Stimulated activated CD4-positive, alpha-beta T cell treated with anti-CD3 and anti-CD28 coated beads, Interleukin-4, amount 100 ng/mL, for 24 hours (primary cell): ENCODE data around the gene ARL8A.

Experiments used
- DNase-seq: peaks from one replicate; pipeline ENCODE4 v3.0.0-alpha.2; 2020

Gene ARL8A

GRCh38 chr1:202107801-202108731 lies 36.5 kb downstream of the ARL8A start:
- DNase-seq, result no peak

- no peak for DNase-seq
These were observed 37.2 kb downstream of the ARL8A start for GRCh38 chr1:202107321-202107761.

- DNase-seq, result no peak
These were observed 37.9 kb downstream of the ARL8A start for GRCh38 chr1:202106340-202107254.

DNA sequence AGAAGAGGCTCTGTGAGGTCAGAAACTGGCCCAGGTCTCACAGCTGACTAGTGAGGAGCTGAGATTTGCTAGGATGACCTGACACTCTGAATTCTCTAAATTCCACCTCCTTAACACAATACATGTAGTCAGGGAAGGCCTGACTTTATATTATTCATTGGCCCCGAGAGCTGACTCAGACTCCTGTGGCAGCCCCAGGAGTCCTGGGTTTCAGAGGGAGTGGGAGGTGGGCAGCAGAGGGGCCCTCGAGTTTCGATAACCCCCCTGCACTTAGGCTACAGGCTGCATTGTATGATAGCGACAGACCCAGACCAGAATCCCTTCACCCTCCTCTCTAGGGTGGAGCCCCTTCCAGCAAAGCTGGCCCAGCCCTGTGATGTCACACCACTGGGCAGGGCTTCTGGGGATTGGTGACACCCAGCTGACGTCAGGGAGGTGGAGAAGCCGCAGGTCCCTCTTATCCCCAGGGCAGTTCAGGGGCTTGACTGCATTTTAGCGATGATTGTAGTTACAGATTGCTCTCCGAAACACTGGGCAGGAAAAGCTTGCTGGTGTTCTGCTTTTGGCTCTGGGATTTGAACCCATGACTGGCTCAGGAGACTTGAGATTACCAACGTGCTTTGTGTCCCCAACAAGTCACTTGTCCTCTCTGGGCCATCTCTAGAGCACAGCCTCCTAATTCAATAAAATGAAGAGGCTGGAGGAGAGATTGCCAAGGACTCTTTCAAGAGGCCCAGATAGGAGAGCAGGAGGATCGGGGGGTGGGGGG lies 38.8 kb downstream of the ARL8A start:
- no peak for DNase-seq

- DNase-seq, result no peak
These were observed 40.5 kb downstream of the ARL8A start for GRCh38 chr1:202104073-202104472.

- no peak for DNase-seq
These were observed 43.4 kb downstream of the ARL8A start for GRCh38 chr1:202101184-202101583.

DNA sequence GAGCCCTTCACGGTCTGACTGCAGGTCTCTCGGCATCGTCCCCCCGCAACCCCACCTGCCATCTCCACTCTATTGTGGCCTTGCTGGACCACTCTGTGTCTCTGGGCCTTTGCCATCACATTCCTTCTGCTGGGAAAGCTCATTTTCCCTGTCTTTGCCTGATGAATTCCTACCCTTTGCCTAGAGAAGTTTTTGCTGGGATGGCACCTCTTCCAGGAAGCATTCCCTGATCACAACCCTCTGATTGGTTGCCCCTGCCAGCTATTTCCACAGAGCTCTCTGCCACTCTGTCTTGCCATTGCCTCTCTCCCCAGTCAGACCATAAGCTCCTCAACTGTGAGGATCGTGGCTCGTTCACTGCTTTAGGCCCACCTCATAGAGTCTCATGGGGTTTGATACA lies 50.7 kb downstream of the ARL8A start:
- no peak for DNase-seq

DNA sequence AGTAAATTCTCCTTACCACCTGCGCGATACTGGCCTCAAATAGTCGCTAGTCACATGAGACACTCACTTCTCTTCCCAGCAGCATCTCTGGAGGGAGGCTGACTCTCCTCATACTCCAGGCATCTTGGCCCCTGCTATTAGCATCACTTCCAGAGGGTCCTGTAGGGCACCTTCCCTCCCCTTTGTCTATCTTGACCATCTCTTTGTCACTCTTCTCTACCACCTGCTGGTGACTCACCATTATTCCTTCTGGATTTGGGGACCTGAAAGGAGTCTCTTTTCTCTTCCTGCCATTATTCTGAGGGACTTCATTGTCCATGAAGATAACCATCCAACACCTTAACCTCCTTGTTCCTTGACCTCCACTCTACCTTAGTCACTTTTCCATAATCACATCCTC lies 53.5 kb downstream of the ARL8A start:
- no peak for DNase-seq

GRCh38 chr1:202088206-202088605 lies 56.3 kb downstream of the ARL8A start:
- DNase-seq, result no peak

DNA sequence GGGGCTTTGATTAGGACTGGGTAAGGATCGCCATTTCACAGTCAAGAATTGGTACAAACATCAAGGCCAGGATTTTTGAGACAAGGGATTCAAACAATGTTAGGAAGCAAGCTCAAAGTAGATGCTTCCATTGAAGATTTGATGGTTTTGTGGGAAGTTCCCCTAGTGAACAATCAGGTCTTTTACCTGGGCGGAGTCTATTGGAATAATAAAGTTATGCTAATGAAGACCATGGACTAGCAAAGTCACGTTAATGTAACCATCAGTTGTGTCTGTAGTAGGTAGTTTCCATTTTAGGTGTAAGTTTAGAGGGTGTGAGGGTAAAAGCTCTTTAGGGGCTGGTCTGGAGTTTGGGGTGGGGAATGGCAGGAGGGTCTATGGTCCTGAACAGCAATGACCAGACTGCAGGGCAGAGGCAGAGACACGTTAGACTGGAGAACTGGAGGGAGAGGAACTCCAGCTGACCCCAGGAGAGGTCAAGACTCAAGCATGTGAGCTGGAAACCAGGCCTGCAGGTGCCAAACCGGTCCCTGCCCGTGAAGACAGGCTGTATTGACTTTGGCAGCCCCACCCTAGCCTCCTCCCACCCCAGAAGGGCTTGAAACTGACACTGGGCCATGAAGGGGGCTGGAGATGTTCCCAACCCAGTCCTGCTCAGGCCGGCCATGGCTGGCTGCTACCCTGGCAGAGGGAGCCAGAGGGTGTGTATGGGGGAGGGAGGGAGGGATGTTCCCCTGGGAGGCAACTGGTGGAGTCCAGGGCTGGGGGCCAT lies 57.8 kb downstream of the ARL8A start:
- no peak for DNase-seq

GRCh38 chr1:202085682-202086373 lies 58.7 kb downstream of the ARL8A start:
- DNase-seq, result no peak

DNA sequence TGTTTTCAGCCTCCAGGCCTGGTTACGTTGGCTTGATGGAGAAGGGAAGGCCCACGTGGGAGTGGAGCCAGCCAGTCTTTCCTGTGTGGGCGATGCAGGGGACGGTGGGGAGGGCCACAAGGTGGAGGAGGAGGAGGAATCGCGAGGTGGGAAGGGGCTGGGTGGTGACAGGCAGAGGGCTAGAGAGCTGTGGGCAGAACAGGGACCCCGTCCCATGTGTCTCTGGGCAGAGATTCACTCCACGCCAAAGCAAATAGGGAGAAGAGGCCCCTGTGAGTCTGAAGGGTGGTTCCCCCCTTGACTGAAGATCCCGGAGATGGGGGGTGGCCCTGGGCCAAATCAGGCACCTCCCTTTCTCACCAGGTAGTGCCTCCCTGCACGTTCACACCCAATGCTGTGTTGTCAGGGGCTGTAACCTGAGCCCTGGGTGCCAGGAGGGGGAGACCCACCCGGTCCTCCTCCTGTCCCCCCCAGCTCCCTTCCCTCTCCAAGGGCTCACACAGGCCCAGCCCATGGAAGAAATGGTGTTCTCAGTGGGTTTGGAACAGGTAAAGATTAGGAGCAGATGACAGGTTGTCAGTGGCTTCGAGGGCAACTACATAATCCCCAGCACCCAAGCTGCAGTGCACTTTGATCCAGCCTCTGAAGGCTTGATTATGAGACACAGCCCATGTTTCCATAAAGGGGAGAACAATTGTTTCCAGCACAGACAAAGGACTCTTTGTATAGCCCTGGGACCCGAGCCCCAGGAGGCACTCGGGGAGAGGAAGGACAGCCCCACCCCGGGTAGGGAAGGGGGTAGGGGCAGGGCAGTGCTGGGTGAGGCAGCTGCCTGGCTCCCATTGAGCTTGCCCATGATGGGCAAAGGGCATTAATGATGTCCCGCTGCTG lies 59.5 kb downstream of the ARL8A start:
- no peak for DNase-seq
